HG02571 (cell line): ENCODE measurements around the gene ARHGEF12.

Source experiments
- ATAC-seq: cut with Tn5 transposase; IDR thresholded peaks from one replicate; pipeline ENCODE4 v1.9.1; 2021; ENCODE audit warnings: mild to moderate bottlenecking, moderate library complexity; ENCODE audit not compliant: unreplicated experiment

ARHGEF12 gene

GRCh38 chr11:120424185-120424969, 88.2 kb downstream of the ARHGEF12 start:
- no peak for ATAC-seq

- ATAC-seq, result no peak
Measured at GRCh38 chr11:120424970-120425332, 88.7 kb downstream of the ARHGEF12 start.

- ATAC-seq, result no peak
Measured at GRCh38 chr11:120425527-120425926, 89.3 kb downstream of the ARHGEF12 start.

- ATAC-seq, result no peak
Measured at GRCh38 chr11:120430146-120430545, 93.9 kb downstream of the ARHGEF12 start.

- ATAC-seq, result no peak
Measured at GRCh38 chr11:120431633-120432032, 95.4 kb downstream of the ARHGEF12 start.

GRCh38 chr11:120432056-120433018, 96.1 kb downstream of the ARHGEF12 start:
- ATAC-seq, result no peak

- ATAC-seq, result no peak
Measured at GRCh38 chr11:120441592-120441991, 105.4 kb downstream of the ARHGEF12 start.

- ATAC-seq, result no peak
Measured at GRCh38 chr11:120442031-120442430, 105.8 kb downstream of the ARHGEF12 start.

- no peak for ATAC-seq
Measured at GRCh38 chr11:120446802-120447201, 110.6 kb downstream of the ARHGEF12 start.

- ATAC-seq, result no peak
Measured at GRCh38 chr11:120448240-120448639, 112.0 kb downstream of the ARHGEF12 start.

GRCh38 chr11:120455487-120455886, 119.3 kb downstream of the ARHGEF12 start:
- no peak for ATAC-seq

GRCh38 chr11:120457996-120458395, 121.8 kb downstream of the ARHGEF12 start:
- no peak for ATAC-seq

GRCh38 chr11:120462825-120463224, 126.6 kb downstream of the ARHGEF12 start:
- ATAC-seq, result no peak

- no peak for ATAC-seq
Measured at GRCh38 chr11:120465921-120466534, 129.8 kb downstream of the ARHGEF12 start.

GRCh38 chr11:120467627-120468026, 131.4 kb downstream of the ARHGEF12 start:
- ATAC-seq, result no peak

- no peak for ATAC-seq
Measured at GRCh38 chr11:120471131-120471530, 134.9 kb downstream of the ARHGEF12 start.

GRCh38 chr11:120471994-120472393, 135.8 kb downstream of the ARHGEF12 start:
- ATAC-seq, result no peak

- no peak for ATAC-seq
Measured at GRCh38 chr11:120473503-120473902, 137.3 kb downstream of the ARHGEF12 start.

- no peak for ATAC-seq
Measured at GRCh38 chr11:120482149-120482548, 145.9 kb downstream of the ARHGEF12 start.

- no peak for ATAC-seq
Measured at GRCh38 chr11:120484722-120485121, 148.5 kb downstream of the ARHGEF12 start.

- no peak for ATAC-seq
Measured at GRCh38 chr11:120486138-120486537, 149.9 kb downstream of the ARHGEF12 start.
